NCI-H82 treated with DMSO at 0.1 percent for 48 hours (cell line): Measurements from ENCODE around the gene RNU5D-1.
A peak's percentile ranks its signal among the peaks of the same experiment; 100 is the strongest.
"Not testable (repeated sequence)": the region's sequence is repeated elsewhere in the genome, so short reads cannot be mapped to it uniquely, and the experiment has no call there.

Source experiments
- DNase-seq: peaks from one replicate; lab custom pipeline; 2025; ENCODE audit not compliant: unreplicated experiment; lab: John Stamatoyannopoulos, UW

Gene RNU5D-1

GRCh38 chr1:44730741-44731512 lies at the start of gene RNU5D-1:
RNU5D-1 (minus strand) TSS chr1:44731170.
- peak; percentile 100 for DNase-seq

- no peak for DNase-seq
Measured at GRCh38 chr1:44780583-44781121, 49.7 kb upstream of the RNU5D-1 start.

GRCh38 chr1:44778705-44779576 lies 48.0 kb upstream of the RNU5D-1 start:
- no peak for DNase-seq

GRCh38 chr1:44777969-44778635 lies 47.1 kb upstream of the RNU5D-1 start:
- no peak for DNase-seq

- DNase-seq: no peak
Measured at GRCh38 chr1:44777547-44777946, 46.6 kb upstream of the RNU5D-1 start.

- DNase-seq: no peak
Measured at GRCh38 chr1:44776730-44777068, 45.7 kb upstream of the RNU5D-1 start.

- DNase-seq: no peak
Measured at GRCh38 chr1:44775930-44776729, 45.2 kb upstream of the RNU5D-1 start.

GRCh38 chr1:44775078-44775929 lies 44.3 kb upstream of the RNU5D-1 start, which contains the start of gene RPS8:
RPS8 (plus strand) TSS chr1:44775540; CDS start chr1:44775597, 57 bp downstream.
- peak; percentile 72 for DNase-seq

GRCh38 chr1:44766421-44766820 lies 35.5 kb upstream of the RNU5D-1 start:
- not testable (repeated sequence) for DNase-seq

- DNase-seq: no peak
Measured at GRCh38 chr1:44760876-44761275, 29.9 kb upstream of the RNU5D-1 start.

- DNase-seq: no peak
Measured at GRCh38 chr1:44759077-44759476, 28.1 kb upstream of the RNU5D-1 start.

- no peak for DNase-seq
Measured at GRCh38 chr1:44757420-44757819, 26.4 kb upstream of the RNU5D-1 start.

- no peak for DNase-seq
Measured at GRCh38 chr1:44747878-44748277, 16.9 kb upstream of the RNU5D-1 start.

- no peak for DNase-seq
Measured at GRCh38 chr1:44743211-44743610, 12.2 kb upstream of the RNU5D-1 start.

- DNase-seq: no peak
Measured at GRCh38 chr1:44740179-44740617, 9.2 kb upstream of the RNU5D-1 start.

GRCh38 chr1:44739307-44740178 lies 8.6 kb upstream of the RNU5D-1 start, which contains the start of gene KIF2C:
KIF2C (plus strand) TSS chr1:44739837; CDS start chr1:44739933, 96 bp downstream.
- DNase-seq: peak; percentile 95

GRCh38 chr1:44738953-44739306 lies 8.0 kb upstream of the RNU5D-1 start:
- DNase-seq: not testable (repeated sequence)

GRCh38 chr1:44735992-44736391 lies 5.0 kb upstream of the RNU5D-1 start:
- no peak for DNase-seq
